ENCODE data around the gene CLEC10A.

DNA sequence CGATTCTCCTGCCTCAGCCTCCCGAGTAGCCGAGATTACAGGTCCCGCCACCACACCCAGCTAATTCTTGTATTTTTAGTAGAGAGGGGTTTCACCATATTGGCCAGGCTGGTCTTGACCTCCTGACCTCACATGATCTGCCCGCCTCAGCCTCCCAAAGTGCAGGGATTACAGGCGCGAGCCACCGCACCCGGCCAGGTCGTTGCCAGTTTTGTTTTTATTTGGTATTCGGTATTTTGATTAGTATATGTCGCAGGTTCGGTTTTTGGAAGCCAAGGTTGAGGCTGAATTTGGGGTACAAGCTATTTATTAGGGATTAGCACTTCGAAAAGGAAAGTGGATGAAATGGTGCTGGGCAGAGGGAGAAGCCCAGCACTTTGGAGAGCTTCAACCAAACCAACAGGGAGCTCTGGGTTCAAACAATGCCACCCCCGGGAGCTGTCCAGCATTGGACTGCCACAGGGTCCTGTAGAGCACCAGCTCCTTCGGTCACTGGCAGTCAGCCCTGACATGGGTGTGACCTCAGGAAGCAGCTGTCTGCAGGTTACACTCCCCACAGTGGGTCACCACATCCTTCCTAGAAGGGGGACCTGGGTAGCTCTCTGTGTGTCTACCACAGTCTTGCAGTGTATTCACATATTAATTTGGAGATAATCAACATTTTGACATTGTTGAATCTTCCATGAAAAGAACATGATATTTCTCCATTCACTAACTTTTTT is 1.5 kb upstream of the CLEC10A start:
- TF ChIP-seq, protein P1, sequence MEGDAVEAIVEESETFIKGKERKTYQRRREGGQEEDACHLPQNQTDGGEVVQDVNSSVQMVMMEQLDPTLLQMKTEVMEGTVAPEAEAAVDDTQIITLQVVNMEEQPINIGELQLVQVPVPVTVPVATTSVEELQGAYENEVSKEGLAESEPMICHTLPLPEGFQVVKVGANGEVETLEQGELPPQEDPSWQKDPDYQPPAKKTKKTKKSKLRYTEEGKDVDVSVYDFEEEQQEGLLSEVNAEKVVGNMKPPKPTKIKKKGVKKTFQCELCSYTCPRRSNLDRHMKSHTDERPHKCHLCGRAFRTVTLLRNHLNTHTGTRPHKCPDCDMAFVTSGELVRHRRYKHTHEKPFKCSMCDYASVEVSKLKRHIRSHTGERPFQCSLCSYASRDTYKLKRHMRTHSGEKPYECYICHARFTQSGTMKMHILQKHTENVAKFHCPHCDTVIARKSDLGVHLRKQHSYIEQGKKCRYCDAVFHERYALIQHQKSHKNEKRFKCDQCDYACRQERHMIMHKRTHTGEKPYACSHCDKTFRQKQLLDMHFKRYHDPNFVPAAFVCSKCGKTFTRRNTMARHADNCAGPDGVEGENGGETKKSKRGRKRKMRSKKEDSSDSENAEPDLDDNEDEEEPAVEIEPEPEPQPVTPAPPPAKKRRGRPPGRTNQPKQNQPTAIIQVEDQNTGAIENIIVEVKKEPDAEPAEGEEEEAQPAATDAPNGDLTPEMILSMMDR (IDR thresholded peaks at IDR 0.05) = no peak
- TF ChIP-seq POLR2A (IDR thresholded peaks at IDR 0.05; ENCODE audit: low read depth) (no peak), POLR2AphosphoS5 (IDR thresholded peaks at IDR 0.05) (no peak)
